ENCODE data around the gene MORC2. TPM values are rescaled to one million over a fixed set of nuclear protein-coding genes. Genes with fewer than 3 reads are reported as not detected.

MORC2 gene
- total and polyA plus RNA-seq, 12 donors, result 13.9 to 60.1 (median 18.6) TPM

DNA sequence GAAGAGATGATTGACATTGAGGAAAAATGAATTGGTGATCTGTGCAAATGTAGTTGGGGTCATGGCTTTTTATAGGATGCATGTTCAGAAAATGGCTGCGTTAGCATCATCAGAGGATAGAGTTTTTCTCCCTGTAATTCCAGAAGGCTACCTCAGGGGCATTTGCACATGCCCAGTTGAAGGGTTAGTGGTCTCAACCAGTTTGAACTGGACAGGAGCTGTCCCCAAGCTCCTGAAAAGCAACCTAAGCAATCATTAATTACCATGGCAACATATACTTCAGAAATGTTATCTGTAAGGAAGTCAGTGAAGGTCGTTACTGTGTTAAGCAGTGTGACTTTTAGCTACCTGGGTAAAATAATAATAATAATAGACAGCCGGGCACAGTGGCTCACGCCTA is 29.8 kb upstream of the MORC2 start:
- peaks cover 0 to 4% of the 10 kb centered on the region in 2 donors for H3K4me1 ChIP-seq (replicated peaks in 1 of 2)
- no peak overlapping the region for H3K27ac ChIP-seq
- 77 to 87% (median 83%) methylated on average over 4 of the region's 4 CpGs for WGBS, 4 donors
- no peaks in the 10 kb centered on the region for H3K36me3 ChIP-seq (replicated peaks in 1 of 2)
- no peaks in the 10 kb centered on the region for H3K9me3 ChIP-seq (replicated peaks in 1 of 3)
- no peaks in the 10 kb centered on the region for H3K27me3 ChIP-seq
- intact Hi-C loops (cut with DNase I), result no loop called here
- no peak for DNase-seq
- TF ChIP-seq POLR2A (IDR thresholded peaks at IDR 0.05), result no peak
- H3K4me3 ChIP-seq, result no peak overlapping the region

DNA sequence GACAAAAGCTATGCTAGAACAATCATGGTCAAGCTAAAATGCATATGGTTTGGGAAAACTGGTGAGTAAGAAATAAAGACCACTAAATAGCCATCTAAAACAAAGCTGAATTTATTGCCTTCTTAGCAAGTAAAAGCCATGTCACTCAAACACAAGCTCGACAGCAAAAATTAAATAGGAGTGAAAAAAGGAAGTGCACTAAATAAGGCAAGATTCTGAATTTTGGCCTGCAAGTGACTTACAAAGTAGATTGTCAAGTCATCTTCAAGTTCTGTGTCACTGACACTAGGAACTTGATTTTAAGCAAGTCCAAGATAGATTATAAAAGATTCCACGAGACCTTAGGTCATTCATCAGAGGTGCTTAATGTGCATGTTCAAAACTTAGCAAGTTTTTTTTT is 27.9 kb upstream of the MORC2 start:
- no peaks in the 10 kb centered on the region for H3K27me3 ChIP-seq
- no peak overlapping the region for H3K4me3 ChIP-seq
- H3K36me3 ChIP-seq (replicated peaks in 1 of 2), result no peaks in the 10 kb centered on the region
- H3K27ac ChIP-seq, result no peak overlapping the region
- DNase-seq, result no peak
- no peak for TF ChIP-seq POLR2A (IDR thresholded peaks at IDR 0.05)
- TF ChIP-seq, protein P1, sequence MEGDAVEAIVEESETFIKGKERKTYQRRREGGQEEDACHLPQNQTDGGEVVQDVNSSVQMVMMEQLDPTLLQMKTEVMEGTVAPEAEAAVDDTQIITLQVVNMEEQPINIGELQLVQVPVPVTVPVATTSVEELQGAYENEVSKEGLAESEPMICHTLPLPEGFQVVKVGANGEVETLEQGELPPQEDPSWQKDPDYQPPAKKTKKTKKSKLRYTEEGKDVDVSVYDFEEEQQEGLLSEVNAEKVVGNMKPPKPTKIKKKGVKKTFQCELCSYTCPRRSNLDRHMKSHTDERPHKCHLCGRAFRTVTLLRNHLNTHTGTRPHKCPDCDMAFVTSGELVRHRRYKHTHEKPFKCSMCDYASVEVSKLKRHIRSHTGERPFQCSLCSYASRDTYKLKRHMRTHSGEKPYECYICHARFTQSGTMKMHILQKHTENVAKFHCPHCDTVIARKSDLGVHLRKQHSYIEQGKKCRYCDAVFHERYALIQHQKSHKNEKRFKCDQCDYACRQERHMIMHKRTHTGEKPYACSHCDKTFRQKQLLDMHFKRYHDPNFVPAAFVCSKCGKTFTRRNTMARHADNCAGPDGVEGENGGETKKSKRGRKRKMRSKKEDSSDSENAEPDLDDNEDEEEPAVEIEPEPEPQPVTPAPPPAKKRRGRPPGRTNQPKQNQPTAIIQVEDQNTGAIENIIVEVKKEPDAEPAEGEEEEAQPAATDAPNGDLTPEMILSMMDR (IDR thresholded peaks at IDR 0.05), result no peak
- WGBS, 4 donors, result 44 to 58% (median 52%) methylated on average over 2 of the region's 2 CpGs
- peaks cover 4 to 6% of the 10 kb centered on the region in 2 donors for H3K4me1 ChIP-seq (replicated peaks in 1 of 2)
- no peaks in the 10 kb centered on the region for H3K9me3 ChIP-seq (replicated peaks in 1 of 3)
- intact Hi-C loops (cut with DNase I), result no loop called here

DNA sequence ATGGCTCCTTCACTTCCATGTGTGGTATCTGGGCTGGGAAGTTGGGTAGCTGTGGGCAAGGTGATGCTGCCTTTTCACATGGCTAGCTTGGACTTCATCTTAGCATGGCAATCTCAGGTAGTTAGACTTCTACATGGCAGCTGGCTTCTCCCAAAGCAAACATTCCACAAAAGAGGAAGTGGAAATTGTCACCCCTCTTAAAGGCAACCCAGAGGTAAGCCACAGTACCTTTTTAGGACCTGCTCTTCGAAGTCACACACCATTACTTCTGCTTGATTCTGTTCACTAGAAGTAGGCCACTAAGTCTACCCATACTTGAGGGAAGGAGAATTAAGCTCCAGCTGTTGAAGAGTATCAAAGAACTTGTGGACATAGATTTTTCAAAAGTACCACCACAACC is 26.4 kb upstream of the MORC2 start:
- no peaks in the 10 kb centered on the region for H3K9me3 ChIP-seq (replicated peaks in 1 of 3)

DNA sequence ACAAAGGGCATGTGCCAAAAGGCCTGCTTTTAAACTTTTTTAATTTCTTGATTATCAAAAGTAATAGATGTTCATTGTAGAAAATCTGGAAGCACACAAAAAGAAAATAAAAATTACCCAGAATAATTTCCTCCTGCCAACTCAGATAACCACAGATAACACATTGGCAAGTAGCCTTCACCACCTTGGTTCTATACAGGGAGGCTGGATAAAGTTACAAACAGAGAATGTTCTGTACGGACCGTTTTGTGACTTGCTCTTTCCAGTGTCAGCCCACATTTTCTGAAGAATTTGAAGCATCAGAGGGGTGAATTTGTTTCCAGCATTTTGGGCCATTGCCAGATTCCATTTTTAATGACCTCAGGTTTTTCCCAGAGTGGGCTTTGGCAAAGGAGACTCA is 24.0 kb upstream of the MORC2 start:
- Histone ChIP-seq H3K27me3 (no peaks in the 10 kb centered on the region), H3K4me3 (no peak overlapping the region), H3K9me3 (replicated peaks in 1 of 3) (no peaks in the 10 kb centered on the region), H3K36me3 (replicated peaks in 1 of 2) (no peaks in the 10 kb centered on the region), H3K4me1 (replicated peaks in 1 of 2) (peaks cover 0 to 6% of the 10 kb centered on the region in 2 donors), H3K27ac (peak overlapping the region in 2 of 5 donors; percentile 19 to 30)
- peak in 2 of 7 donors; percentile 27 to 28 for DNase-seq
- intact Hi-C loops (cut with DNase I), result no loop called here
- 17 to 40% (median 26%) methylated on average over 2 of the region's 2 CpGs for WGBS, 4 donors
- no peak for TF ChIP-seq POLR2A (IDR thresholded peaks at IDR 0.05)
- TF ChIP-seq, protein P1 (IDR thresholded peaks at IDR 0.05), result no peak

More for the DNA sequence above, 26.4 kb upstream of the MORC2 start:
- intact Hi-C loops (cut with DNase I), result no loop called here
- Histone ChIP-seq H3K27me3 (no peaks in the 10 kb centered on the region), H3K4me3 (no peak overlapping the region), H3K4me1 (replicated peaks in 1 of 2) (peaks cover 0 to 6% of the 10 kb centered on the region in 2 donors), H3K36me3 (replicated peaks in 1 of 2) (no peaks in the 10 kb centered on the region), H3K27ac (no peak overlapping the region)
- TF ChIP-seq, protein P1 (IDR thresholded peaks at IDR 0.05), result no peak
- no peak for TF ChIP-seq POLR2A (IDR thresholded peaks at IDR 0.05)
- DNase-seq, result no peak
- WGBS, 4 donors, result 76 to 84% (median 78%) methylated on average over 1 of the region's 1 CpG

DNA sequence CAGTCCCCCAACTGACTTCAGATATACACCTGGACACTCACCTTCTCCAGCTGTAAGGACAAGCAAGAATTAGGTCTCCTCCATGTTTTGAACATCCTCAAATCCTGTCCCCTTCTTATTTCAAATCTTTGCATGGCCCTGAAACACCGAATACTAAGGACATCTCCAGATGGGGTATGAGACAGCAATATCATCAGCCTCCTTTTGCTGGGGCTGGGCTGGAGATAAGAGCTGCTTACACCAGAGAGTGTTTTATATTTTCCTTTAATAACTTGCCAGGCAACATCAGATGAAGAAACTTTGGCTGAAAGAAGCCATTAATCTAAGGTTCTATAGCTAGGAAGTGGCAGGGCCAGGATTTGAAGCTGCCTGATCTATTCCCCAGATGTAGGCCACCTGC is 22.1 kb upstream of the MORC2 start:
- Histone ChIP-seq H3K27ac (no peak overlapping the region), H3K36me3 (replicated peaks in 1 of 2) (no peaks in the 10 kb centered on the region), H3K4me1 (replicated peaks in 1 of 2) (peaks cover 0 to 6% of the 10 kb centered on the region in 2 donors), H3K27me3 (no peaks in the 10 kb centered on the region), H3K9me3 (replicated peaks in 1 of 3) (no peaks in the 10 kb centered on the region), H3K4me3 (no peak overlapping the region)
- DNase-seq, result no peak
- intact Hi-C loops (cut with DNase I), result no loop called here
- 29 to 75% (median 52%) methylated on average over 1 of the region's 1 CpG for WGBS, 4 donors
- TF ChIP-seq, protein P1 (IDR thresholded peaks at IDR 0.05), result no peak

Measured in adrenal gland (tissue), 12 donors.